ENCODE measurements around the gene TECTB. TPM values are rescaled to one million over a fixed set of nuclear protein-coding genes. Genes with fewer than 3 reads are reported as not detected.
A peak's percentile ranks its signal among the peaks of the same experiment; 100 is the strongest.

Gene TECTB
- not detected in 3 replicates for total RNA-seq (2021)
- not detected for Bru-seq, nascent RNA
- long read RNA-seq, experiment 1: 0 reads
- long read RNA-seq, experiment 2: 0 reads
- long read RNA-seq, experiment 3: 0 reads

- no peak within 1 kb of the TSS for H3K4me3 Mint-ChIP-seq
- ATAC-seq (no peak), DNase-seq (ENCODE audit: low spot score) (no peak)
- no peak within 1 kb of the TSS for H3K27ac Mint-ChIP-seq
- POLR2A ChIA-PET: no interaction called here
- no peaks in the 10 kb centered on the region for H3K36me3 Mint-ChIP-seq
- H3K4me1 Mint-ChIP-seq: peaks cover 25% of the 10 kb centered on the region
- CTCF ChIA-PET: interaction anchor here (1.0 kb wide), 1 partner anchor 25 kb away, joined by 4 read pairs; no protein-coding TSS in a partner anchor
- peaks cover 37% of the 10 kb centered on the region for H3K27me3 Mint-ChIP-seq (ENCODE audit: low read depth)
- TF ChIP-seq KAT7 (CRISPR knock-in tag; IDR thresholded peaks at IDR 0.05; ENCODE audit: borderline replicate concordance): no peak
- no peak for TF ChIP-seq PRRX2 (CRISPR knock-in tag; IDR thresholded peaks at IDR 0.05)
- H3K9me3 Mint-ChIP-seq: peaks cover 8% of the 10 kb centered on the region; the same call in 1 of the 2 replicates
Observed at GRCh38 chr10:112283100-112283499, at the start of gene TECTB. Gene TECTB, plus strand, starts transcription at chr10:112283400. Its CDS starts 335 bp downstream, at chr10:112283735.

GRCh38 chr10:112235141-112235540, 48.1 kb upstream of the TECTB start:
- POLR2A ChIA-PET: no interaction called here
- DNase-seq (ENCODE audit: low spot score) (no peak), ATAC-seq (peak; percentile 21; the same call in 1 of the 2 replicates)
- Mint-ChIP-seq H3K27me3 (ENCODE audit: low read depth) (peaks cover 5% of the 10 kb centered on the region), H3K4me1 (peaks cover 33% of the 10 kb centered on the region), H3K27ac (no peak overlapping the region), H3K9me3 (peaks cover 23% of the 10 kb centered on the region), H3K36me3 (no peaks in the 10 kb centered on the region), H3K4me3 (no peak overlapping the region)
- CTCF ChIA-PET: no interaction called here
- TF ChIP-seq CREM (CRISPR knock-in tag; IDR thresholded peaks at IDR 0.05): no peak
- no peak for TF ChIP-seq NFATC4 (CRISPR knock-in tag; IDR thresholded peaks at IDR 0.05)
- no peak for TF ChIP-seq SP1 (CRISPR knock-in tag; conservative IDR thresholded peaks at IDR 0.05)

GRCh38 chr10:112235920-112236319, 47.3 kb upstream of the TECTB start:
- H3K4me3 Mint-ChIP-seq: no peak overlapping the region
- ChIA-PET CTCF (interaction anchor here (1.3 kb wide), 1 partner anchor 72 kb away, joined by 6 read pairs; no protein-coding TSS in a partner anchor), POLR2A (no interaction called here)
- ATAC-seq (no peak), DNase-seq (ENCODE audit: low spot score) (no peak)
- H3K4me1 Mint-ChIP-seq: peaks cover 33% of the 10 kb centered on the region
- peaks cover 25% of the 10 kb centered on the region for H3K9me3 Mint-ChIP-seq
- no peak for TF ChIP-seq TEAD4 (CRISPR knock-in tag; IDR thresholded peaks at IDR 0.05)
- no peak for TF ChIP-seq ZNF532 (CRISPR knock-in tag; IDR thresholded peaks at IDR 0.05; ENCODE audit: borderline replicate concordance)
- no peak for TF ChIP-seq NR1H2 (CRISPR knock-in tag; IDR thresholded peaks at IDR 0.05)
- TF ChIP-seq ZNF232 (CRISPR knock-in tag; IDR thresholded peaks at IDR 0.05): no peak
- no peak for TF ChIP-seq NFATC4 (CRISPR knock-in tag; IDR thresholded peaks at IDR 0.05)
- H3K27me3 Mint-ChIP-seq (ENCODE audit: low read depth): peaks cover 5% of the 10 kb centered on the region
- H3K27ac Mint-ChIP-seq: no peak overlapping the region
- H3K36me3 Mint-ChIP-seq: no peaks in the 10 kb centered on the region

GRCh38 chr10:112236486-112236885, 46.7 kb upstream of the TECTB start:
- Mint-ChIP-seq H3K4me1 (peaks cover 30% of the 10 kb centered on the region), H3K27me3 (ENCODE audit: low read depth) (peaks cover 5% of the 10 kb centered on the region), H3K36me3 (no peaks in the 10 kb centered on the region), H3K27ac (no peak overlapping the region), H3K4me3 (no peak overlapping the region), H3K9me3 (peaks cover 28% of the 10 kb centered on the region)
- no peak for ATAC-seq
- POLR2A ChIA-PET: no interaction called here
- DNase-seq (ENCODE audit: low spot score): no peak
- CTCF ChIA-PET: interaction anchor here (1.3 kb wide), 1 partner anchor 71 kb away, joined by 6 read pairs; no protein-coding TSS in a partner anchor
- TF ChIP-seq TCF7 (CRISPR knock-in tag; IDR thresholded peaks at IDR 0.05; ENCODE audit: low read depth) (no peak), ETV6 (CRISPR knock-in tag; IDR thresholded peaks at IDR 0.05) (no peak), ZNF425 (CRISPR knock-in tag; conservative IDR thresholded peaks at IDR 0.05) (no peak), PRRX2 (CRISPR knock-in tag; IDR thresholded peaks at IDR 0.05) (no peak), JAZF1 (CRISPR knock-in tag; IDR thresholded peaks at IDR 0.05) (no peak), ZNF423 (CRISPR knock-in tag; IDR thresholded peaks at IDR 0.05) (no peak), AR (CRISPR knock-in tag; IDR thresholded peaks at IDR 0.05) (no peak), GRHL2 (CRISPR knock-in tag; IDR thresholded peaks at IDR 0.05; ENCODE audit: insufficient replicate concordance, severe bottlenecking) (no peak), ERG (CRISPR knock-in tag; IDR thresholded peaks at IDR 0.05) (no peak), ELF4 (CRISPR knock-in tag; IDR thresholded peaks at IDR 0.05; ENCODE audit: low read depth) (no peak), ZNF396 (CRISPR knock-in tag; IDR thresholded peaks at IDR 0.05; ENCODE audit: borderline replicate concordance) (no peak), SMAD3 (CRISPR knock-in tag; IDR thresholded peaks at IDR 0.05; ENCODE audit: borderline replicate concordance) (no peak)
